CD14-positive monocyte (primary cell): ENCODE results near the gene KIAA1328. TPM values are rescaled to one million over a fixed set of nuclear protein-coding genes. Genes with fewer than 3 reads are reported as not detected.

Experiments used
- DNase-seq, 3 donors: peaks; one replicate each; pipeline ENCODE4 v3.0.0-alpha.2; 2011 to 2022
- H2AFZ ChIP-seq: 2 replicates; pipeline ENCODE4 v1.6.0; 2012; ENCODE audit warnings: mild to moderate bottlenecking, low read depth, low read length, inconsistent platforms; ENCODE audit not compliant: insufficient read depth, poor library complexity, severe bottlenecking
- H3K27ac ChIP-seq, 2 donors: 1 replicate in 1 of 2; 2 replicates in 1 of 2; pipeline ENCODE4 v1.5.1; 2012 to 2013; ENCODE audit warnings: low read length in 2 of 2, control low read depth in 1 of 2, inconsistent platforms in 1 of 2, low read depth in 1 of 2, mild to moderate bottlenecking in 1 of 2
- H3K27me3 ChIP-seq, 2 donors: one replicate each; pipeline versions ENCODE4 v1.6.0 to v1.6.1; 2011 to 2013; ENCODE audit warnings: low read length in 2 of 2; ENCODE audit not compliant: control insufficient read depth in 2 of 2, insufficient read depth in 2 of 2
- H3K36me3 ChIP-seq, 2 donors: replicated peaks in 1 of 2; 1 replicate in 1 of 2; 2 replicates in 1 of 2; pipeline versions ENCODE4 v1.5.1 to v1.6.1; 2012 to 2013; ENCODE audit warnings: low read length in 2 of 2, control low read depth in 1 of 2, inconsistent platforms in 1 of 2, mild to moderate bottlenecking in 1 of 2; ENCODE audit not compliant: insufficient read depth in 2 of 2, control insufficient read depth in 1 of 2
- H3K4me1 ChIP-seq, 2 donors: 1 replicate in 1 of 2; 2 replicates in 1 of 2; pipeline versions ENCODE4 v1.5.1 to v1.6.1; 2012 to 2013; ENCODE audit warnings: low read length in 2 of 2, control low read depth in 1 of 2, inconsistent platforms in 1 of 2, mild to moderate bottlenecking in 1 of 2, moderate library complexity in 1 of 2; ENCODE audit not compliant: insufficient read depth in 2 of 2, control insufficient read depth in 1 of 2
- H3K4me2 ChIP-seq: replicated peaks from 2 replicates; pipeline ENCODE3; 2012; ENCODE audit warnings: low read length, moderate library complexity, mild to moderate bottlenecking; ENCODE audit not compliant: poor library complexity, severe bottlenecking; ENCODE audit errors: extremely low read depth
- H3K4me3 ChIP-seq, 3 experiments: fragments of 200-600 bp in 1 of 3; sonication (generic) in 1 of 3; replicated peaks in 1 of 3; 1 replicate in 2 of 3; 2 replicates in 1 of 3; pipeline ENCODE4 v1.5.1; 2011 to 2013; ENCODE audit warnings: low read length in 3 of 3, mild to moderate bottlenecking in 3 of 3, control low read depth in 2 of 3, low read depth in 2 of 3, inconsistent platforms in 1 of 3, moderate library complexity in 1 of 3
- H3K79me2 ChIP-seq: 2 replicates; pipeline ENCODE4 v1.6.0; 2012; ENCODE audit warnings: mild to moderate bottlenecking, control low read depth, inconsistent platforms, low read length, moderate library complexity; ENCODE audit not compliant: insufficient read depth
- H3K9ac ChIP-seq: 2 replicates; pipeline ENCODE4 v1.6.0; 2017; ENCODE audit warnings: low read length, mild to moderate bottlenecking; ENCODE audit not compliant: insufficient read depth, poor library complexity, severe bottlenecking
- H3K9me3 ChIP-seq, 2 donors: replicated peaks in 1 of 2; 1 replicate in 1 of 2; 2 replicates in 1 of 2; pipeline versions ENCODE4 v1.5.1 to v1.6.1; 2012 to 2013; ENCODE audit warnings: low read length in 2 of 2, control low read depth in 1 of 2; ENCODE audit not compliant: control insufficient read depth in 1 of 2, insufficient read depth in 1 of 2
- H4K20me1 ChIP-seq: 2 replicates; pipeline ENCODE4 v1.6.0; 2012; ENCODE audit warnings: mild to moderate bottlenecking, low read length, control low read depth, moderate library complexity; ENCODE audit not compliant: insufficient read depth
- H3K27ac Mint-ChIP-seq, 7 donors: one replicate each; pipeline ENCODE4 v1.8.0; 2020; ENCODE audit warnings: mild to moderate bottlenecking in 7 of 7, mixed read lengths in 7 of 7, moderate library complexity in 6 of 7, inconsistent platforms in 2 of 7
- H3K27me3 Mint-ChIP-seq, 3 donors: one replicate each; pipeline ENCODE4 v1.8.0; 2021 to 2022; ENCODE audit warnings: low read depth in 3 of 3, mild to moderate bottlenecking in 3 of 3, mixed read lengths in 3 of 3, moderate library complexity in 3 of 3, inconsistent platforms in 1 of 3
- H3K36me3 Mint-ChIP-seq, 2 donors: one replicate each; pipeline ENCODE4 v1.8.0; 2020; ENCODE audit warnings: mixed read lengths in 2 of 2, inconsistent platforms in 1 of 2, mild to moderate bottlenecking in 1 of 2
- H3K4me1 Mint-ChIP-seq: one replicate; pipeline ENCODE4 v1.8.0; 2020; ENCODE audit warnings: mild to moderate bottlenecking, mixed read lengths
- H3K4me3 Mint-ChIP-seq, 2 donors: one replicate each; pipeline ENCODE4 v1.8.0; 2020; ENCODE audit warnings: mild to moderate bottlenecking in 2 of 2, mixed read lengths in 2 of 2, moderate library complexity in 1 of 2
- H3K9me3 Mint-ChIP-seq, 7 donors: one replicate each; pipeline ENCODE4 v1.8.0; 2020 to 2022; ENCODE audit warnings: mixed read lengths in 7 of 7, mild to moderate bottlenecking in 6 of 7, moderate library complexity in 6 of 7, inconsistent platforms in 2 of 7
- WGBS: methylation state at CpG from one replicate; pipeline ENCODE4 v1.1.5; 2013; ENCODE audit warnings: missing lambda C conversion rate; ENCODE audit not compliant: insufficient coverage; 5-methylcytosine and 5-hydroxymethylcytosine counted together
- intact Hi-C, 2 donors: fragments of 100-400 bp; cut with micrococcal nuclease; formaldehyde crosslinking; loops; one replicate each; pipeline versions ENCODE4 v1.15.0 to v1.15.1; 2023
- polyA plus RNA-seq, 3 donors: library from polyadenylated mRNA; depleted of rRNA in 1 of 3; unstranded in 2 of 3; stranded (reverse) in 1 of 3; fragments of 300-500 nt in 2 of 3; fragments of >200 nt in 1 of 3; fragmentation: Illumina TruSeq in 2 of 3; gene quantifications; 1 replicate in 2 of 3; 2 replicates in 1 of 3; pipeline ENCODE4 v1.2.3, GENCODE V29; 2012 to 2021
- TF ChIP-seq, protein P1 (sequence below): fragments of 200-600 bp; IDR thresholded peaks from one replicate; pipeline ENCODE4 v1.8.0; 2022; ENCODE audit warnings: antibody characterized with exemption, mild to moderate bottlenecking

The KIAA1328 gene
- polyA plus RNA-seq, 3 donors, result 3.7 to 3.9 (median 3.8) TPM

DNA sequence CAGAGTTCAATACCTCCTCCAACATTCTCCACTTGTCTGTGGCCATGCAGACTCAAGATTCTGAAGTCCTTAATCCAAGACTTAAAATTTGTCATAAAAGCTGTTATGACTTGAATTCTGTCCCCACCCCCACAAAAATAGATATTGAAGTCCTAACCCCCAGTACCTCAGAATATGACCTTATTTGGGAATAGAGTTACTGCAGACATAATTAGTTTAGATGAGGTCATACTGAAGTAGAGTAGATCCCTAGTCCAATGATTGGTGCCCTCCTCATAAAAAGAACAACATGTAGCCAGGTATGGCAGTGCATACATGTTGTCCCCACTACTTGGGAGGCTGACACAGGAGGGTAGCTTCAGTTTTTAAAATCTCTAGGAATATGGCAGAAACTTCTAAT lies 9.3 kb upstream of the KIAA1328 start:
- Histone ChIP-seq H3K36me3 (peaks cover 17 to 49% of the 10 kb centered on the region in 2 donors), H3K4me1 (no peaks in the 10 kb centered on the region), H3K4me3 (no peak overlapping the region), H3K79me2 (no peaks in the 10 kb centered on the region), H4K20me1 (no peaks in the 10 kb centered on the region), H3K9me3 (no peaks in the 10 kb centered on the region), H3K9ac (no peak overlapping the region), H2AFZ (no peak overlapping the region), H3K27me3 (no peaks in the 10 kb centered on the region), H3K27ac (no peak overlapping the region), H3K4me2 (no peak overlapping the region)
- H3K36me3 Mint-ChIP-seq, result peaks cover 30 to 42% of the 10 kb centered on the region in 2 donors
- intact Hi-C loops, result loop anchor here in 1 of 2 donors (10.0 kb wide), 1 partner anchor 805 kb away; no protein-coding TSS in a partner anchor
- no peak overlapping the region for H3K27ac Mint-ChIP-seq
- H3K27me3 Mint-ChIP-seq, result peaks cover 0 to 2% (median 0%) of the 10 kb centered on the region in 3 donors
- no peak for DNase-seq
- no peak overlapping the region for H3K4me3 Mint-ChIP-seq
- TF ChIP-seq, protein P1, sequence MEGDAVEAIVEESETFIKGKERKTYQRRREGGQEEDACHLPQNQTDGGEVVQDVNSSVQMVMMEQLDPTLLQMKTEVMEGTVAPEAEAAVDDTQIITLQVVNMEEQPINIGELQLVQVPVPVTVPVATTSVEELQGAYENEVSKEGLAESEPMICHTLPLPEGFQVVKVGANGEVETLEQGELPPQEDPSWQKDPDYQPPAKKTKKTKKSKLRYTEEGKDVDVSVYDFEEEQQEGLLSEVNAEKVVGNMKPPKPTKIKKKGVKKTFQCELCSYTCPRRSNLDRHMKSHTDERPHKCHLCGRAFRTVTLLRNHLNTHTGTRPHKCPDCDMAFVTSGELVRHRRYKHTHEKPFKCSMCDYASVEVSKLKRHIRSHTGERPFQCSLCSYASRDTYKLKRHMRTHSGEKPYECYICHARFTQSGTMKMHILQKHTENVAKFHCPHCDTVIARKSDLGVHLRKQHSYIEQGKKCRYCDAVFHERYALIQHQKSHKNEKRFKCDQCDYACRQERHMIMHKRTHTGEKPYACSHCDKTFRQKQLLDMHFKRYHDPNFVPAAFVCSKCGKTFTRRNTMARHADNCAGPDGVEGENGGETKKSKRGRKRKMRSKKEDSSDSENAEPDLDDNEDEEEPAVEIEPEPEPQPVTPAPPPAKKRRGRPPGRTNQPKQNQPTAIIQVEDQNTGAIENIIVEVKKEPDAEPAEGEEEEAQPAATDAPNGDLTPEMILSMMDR, result no peak
- H3K4me1 Mint-ChIP-seq, result no peaks in the 10 kb centered on the region
- H3K9me3 Mint-ChIP-seq, result no peaks in the 10 kb centered on the region

DNA sequence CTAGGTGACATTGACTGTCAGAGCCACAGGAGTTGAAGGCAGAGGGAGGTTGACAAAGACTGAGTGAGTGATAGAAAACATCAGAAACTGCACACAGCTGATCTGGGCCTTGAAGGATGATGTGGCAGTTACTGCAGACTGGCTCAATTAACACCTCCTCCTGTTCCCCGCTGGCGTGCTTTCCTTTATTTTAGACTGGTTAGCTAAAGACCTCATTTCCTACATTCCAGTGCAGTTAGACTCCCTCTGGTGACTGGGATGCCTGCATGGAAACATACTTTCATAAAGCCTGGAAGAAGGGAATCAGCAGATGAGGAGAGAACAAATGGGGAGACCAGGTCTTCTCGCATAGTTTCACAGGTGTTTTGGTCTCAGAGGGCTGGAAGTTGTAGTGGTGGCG lies 7.2 kb upstream of the KIAA1328 start:
- Histone ChIP-seq H3K4me2 (no peak overlapping the region), H3K36me3 (peaks cover 8 to 30% of the 10 kb centered on the region in 2 donors), H3K4me3 (no peak overlapping the region), H3K4me1 (no peaks in the 10 kb centered on the region), H3K79me2 (peaks cover 12% of the 10 kb centered on the region), H3K9me3 (no peaks in the 10 kb centered on the region), H3K27me3 (no peaks in the 10 kb centered on the region), H4K20me1 (no peaks in the 10 kb centered on the region), H2AFZ (no peak overlapping the region), H3K9ac (no peak overlapping the region), H3K27ac (no peak overlapping the region)
- H3K4me3 Mint-ChIP-seq, result no peak overlapping the region
- peaks cover 0 to 2% (median 0%) of the 10 kb centered on the region in 3 donors for H3K27me3 Mint-ChIP-seq
- intact Hi-C loops, result no loop called here
- no CpG with 5 or more reads among the region's 4 CpGs for WGBS
- DNase-seq, result no peak
- peak overlapping the region in 1 of 7 donors; percentile 52 for H3K27ac Mint-ChIP-seq
- TF ChIP-seq, protein P1, result no peak
- no peaks in the 10 kb centered on the region for H3K4me1 Mint-ChIP-seq
- H3K9me3 Mint-ChIP-seq, result no peaks in the 10 kb centered on the region
- H3K36me3 Mint-ChIP-seq, result peaks cover 23 to 33% of the 10 kb centered on the region in 2 donors
